HepG2 (cell line): ENCODE measurements around the gene PSMB11. TPM values are rescaled to one million over a fixed set of nuclear protein-coding genes. Genes with fewer than 3 reads are reported as not detected.
A peak's percentile ranks its signal among the peaks of the same experiment; 100 is the strongest.

ENCODE experiments used
- AKNA ChIP-seq: sonication (generic); formaldehyde crosslinking; IDR thresholded peaks from 2 replicates; pipeline ENCODE4 v1.4.0; 2020; ENCODE audit warnings: missing genetic modification reagents, borderline replicate concordance
- ATAD3A ChIP-seq: sonication (generic); formaldehyde crosslinking; IDR thresholded peaks from 2 replicates; pipeline ENCODE4 v1.4.0; 2020; ENCODE audit warnings: missing genetic modification reagents
- E2F2 ChIP-seq: sonication (generic); formaldehyde crosslinking; IDR thresholded peaks from 2 replicates; pipeline ENCODE4 v1.4.0; 2020; ENCODE audit warnings: missing genetic modification reagents, borderline replicate concordance
- FOSL2 ChIP-seq: sonication (generic); formaldehyde crosslinking; IDR thresholded peaks from 2 replicates; pipeline ENCODE4 v1.4.0; 2020; ENCODE audit warnings: missing genetic modification reagents
- MLLT10 ChIP-seq: sonication (generic); formaldehyde crosslinking; IDR thresholded peaks from 2 replicates; pipeline ENCODE4 v1.4.0; 2020; ENCODE audit warnings: missing genetic modification reagents
- RBM22 ChIP-seq: fragments of 200-400 bp; formaldehyde crosslinking; optimal IDR thresholded peaks from 2 replicates; pipeline ENCODE3; 2017; ENCODE audit warnings: mild to moderate bottlenecking, low read length, moderate library complexity
- RFX5 ChIP-seq: IDR thresholded peaks from 2 replicates; pipeline ENCODE4 v1.6.1; 2011; ENCODE audit warnings: low read depth, low read length, improper control_type of control experiment
- ZBTB2 ChIP-seq: sonication (generic); formaldehyde crosslinking; IDR thresholded peaks from 2 replicates; pipeline ENCODE4 v1.8.0; 2022; ENCODE audit warnings: low read depth, missing genetic modification reagents
- ZGPAT ChIP-seq: IDR thresholded peaks from 2 replicates; pipeline ENCODE4 v1.6.1; 2016; ENCODE audit warnings: mild to moderate bottlenecking
- ZNF234 ChIP-seq: sonication (generic); formaldehyde crosslinking; conservative IDR thresholded peaks from 2 replicates; pipeline ENCODE4 v1.5.1; 2020; ENCODE audit warnings: mild to moderate bottlenecking, missing genetic modification reagents
- ZNF441 ChIP-seq: sonication (generic); formaldehyde crosslinking; IDR thresholded peaks from 2 replicates; pipeline ENCODE4 v1.7.0; 2021; ENCODE audit warnings: missing genetic modification reagents, borderline replicate concordance
- ZNF607 ChIP-seq: sonication (generic); formaldehyde crosslinking; IDR thresholded peaks from 2 replicates; pipeline ENCODE4 v1.5.1; 2020; ENCODE audit warnings: missing genetic modification reagents, mild to moderate bottlenecking, borderline replicate concordance
- polyA plus RNA-seq, 8 experiments: library from polyadenylated mRNA; depleted of rRNA in 3 of 8; stranded (reverse) in 7 of 8; unstranded in 1 of 8; fragments of >200 nt; fragmentation: Illumina TruSeq in 4 of 8; extraction: Trizol in 4 of 8; gene quantifications; 2 replicates each; pipeline versions ENCODE4 v1.2.1 to v1.2.3, GENCODE V29; 2011 to 2016; ENCODE audit warnings: low read depth in 4 of 8, missing spikeins in 1 of 8, mixed read lengths in 1 of 8; ENCODE audit not compliant: insufficient read depth in 1 of 8
- total RNA-seq, 5 experiments: library from RNA; depleted of rRNA; stranded (reverse); fragments of >200 nt; fragmentation: Illumina TruSeq; extraction: Trizol; gene quantifications; 2 replicates each; pipeline ENCODE4 v1.2.3, GENCODE V29; 2016; ENCODE audit warnings: low read depth in 1 of 5
- TF ChIP-seq, protein P1 (sequence below), 2 experiments: sonication (generic) in 1 of 2; formaldehyde crosslinking in 1 of 2; IDR thresholded peaks; 2 replicates each; pipeline versions ENCODE4 v1.4.0 to v1.6.1; 2016 to 2020; ENCODE audit warnings: borderline replicate concordance in 1 of 2, low read depth in 1 of 2, mild to moderate bottlenecking in 1 of 2, missing genetic modification reagents in 1 of 2

Gene PSMB11
- total and polyA plus RNA-seq, 2 of the 13 experiments (the other 11 are each of a cell fraction or from before 2014, with no cell fraction given): not detected

- TF ChIP-seq ZGPAT (CRISPR knock-in tag): no peak
- no peak for TF ChIP-seq ZNF441
- TF ChIP-seq, protein P1, sequence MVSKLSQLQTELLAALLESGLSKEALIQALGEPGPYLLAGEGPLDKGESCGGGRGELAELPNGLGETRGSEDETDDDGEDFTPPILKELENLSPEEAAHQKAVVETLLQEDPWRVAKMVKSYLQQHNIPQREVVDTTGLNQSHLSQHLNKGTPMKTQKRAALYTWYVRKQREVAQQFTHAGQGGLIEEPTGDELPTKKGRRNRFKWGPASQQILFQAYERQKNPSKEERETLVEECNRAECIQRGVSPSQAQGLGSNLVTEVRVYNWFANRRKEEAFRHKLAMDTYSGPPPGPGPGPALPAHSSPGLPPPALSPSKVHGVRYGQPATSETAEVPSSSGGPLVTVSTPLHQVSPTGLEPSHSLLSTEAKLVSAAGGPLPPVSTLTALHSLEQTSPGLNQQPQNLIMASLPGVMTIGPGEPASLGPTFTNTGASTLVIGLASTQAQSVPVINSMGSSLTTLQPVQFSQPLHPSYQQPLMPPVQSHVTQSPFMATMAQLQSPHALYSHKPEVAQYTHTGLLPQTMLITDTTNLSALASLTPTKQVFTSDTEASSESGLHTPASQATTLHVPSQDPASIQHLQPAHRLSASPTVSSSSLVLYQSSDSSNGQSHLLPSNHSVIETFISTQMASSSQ (IDR thresholded peaks at IDR 0.05; ENCODE audit: low read depth): no peak
- TF ChIP-seq, protein P1 (CRISPR knock-in tag; IDR thresholded peaks at IDR 0.05; ENCODE audit: borderline replicate concordance): no peak
- no peak for TF ChIP-seq ATAD3A (CRISPR knock-in tag)
- no peak for TF ChIP-seq ZNF234
- no peak for TF ChIP-seq RFX5
- TF ChIP-seq MLLT10 (CRISPR knock-in tag): no peak
- TF ChIP-seq AKNA: no peak
- no peak for TF ChIP-seq RBM22
- TF ChIP-seq FOSL2 (CRISPR knock-in tag): no peak
- TF ChIP-seq E2F2 (CRISPR knock-in tag): no peak
- TF ChIP-seq ZNF607 (CRISPR knock-in tag): 0 out of 2 replicates have a peak, but pooled peaks have one; percentile 22
- TF ChIP-seq ZBTB2 (CRISPR knock-in tag): no peak
- TF ChIP-seq, all 625 proteins: peak for 58
Observed at GRCh38 chr14:23035303-23036144, 6.5 kb upstream of the PSMB11 start (continued).
